ENCODE results near the gene ZBTB7C.

Gene ZBTB7C

DNA sequence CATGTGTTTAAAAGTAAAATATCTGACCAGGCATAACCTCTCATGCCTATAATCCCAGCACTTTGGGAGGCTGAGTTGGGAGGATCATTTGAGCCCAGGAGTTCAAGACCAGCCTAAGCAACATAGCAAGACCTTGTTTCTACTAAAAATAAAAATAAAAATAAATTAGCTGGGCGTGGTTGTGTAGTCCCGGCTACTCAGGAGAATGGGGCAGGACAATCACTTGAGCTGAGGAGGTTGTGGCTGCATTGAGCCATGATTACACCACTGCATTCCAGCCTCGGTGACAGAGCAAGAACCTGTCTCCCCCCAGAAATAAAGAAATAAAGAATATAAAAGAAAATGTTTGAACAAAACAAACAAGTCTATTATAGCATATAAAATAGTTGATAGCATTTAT is 158.3 kb downstream of the ZBTB7C start:
- Histone ChIP-seq H3K27ac (ENCODE audit: low read length) (no peak overlapping the region), H3K9me3 (ENCODE audit: insufficient read depth, low read length, severe bottlenecking) (no peaks in the 10 kb centered on the region), H3K79me2 (ENCODE audit: insufficient read depth, low read length) (no peaks in the 10 kb centered on the region), H2AFZ (ENCODE audit: low read depth, low read length) (no peak overlapping the region), H3K9ac (ENCODE audit: low read depth, low read length) (no peak overlapping the region), H4K20me1 (ENCODE audit: insufficient read depth, low read length) (no peaks in the 10 kb centered on the region), H3K36me3 (ENCODE audit: insufficient read depth, low read length) (no peaks in the 10 kb centered on the region), H3K4me1 (ENCODE audit: insufficient read depth, low read length) (no peaks in the 10 kb centered on the region), H3K4me2 (ENCODE audit: insufficient read depth, low read length) (no peak overlapping the region), H3K27me3 (ENCODE audit: insufficient read depth, low read length, poor library complexity) (peaks cover 3% of the 10 kb centered on the region), H3K4me3 (ENCODE audit: low read depth in 1 of 2, low read length in 2 of 2) (no peak overlapping the region)
- ATAC-seq (ENCODE audit: insufficient read depth, low read depth), result no peak
- TF ChIP-seq EZH2 (IDR thresholded peaks at IDR 0.05; ENCODE audit: borderline replicate concordance, low read depth, low read length, severe bottlenecking), result no peak
- TF ChIP-seq, protein P1, sequence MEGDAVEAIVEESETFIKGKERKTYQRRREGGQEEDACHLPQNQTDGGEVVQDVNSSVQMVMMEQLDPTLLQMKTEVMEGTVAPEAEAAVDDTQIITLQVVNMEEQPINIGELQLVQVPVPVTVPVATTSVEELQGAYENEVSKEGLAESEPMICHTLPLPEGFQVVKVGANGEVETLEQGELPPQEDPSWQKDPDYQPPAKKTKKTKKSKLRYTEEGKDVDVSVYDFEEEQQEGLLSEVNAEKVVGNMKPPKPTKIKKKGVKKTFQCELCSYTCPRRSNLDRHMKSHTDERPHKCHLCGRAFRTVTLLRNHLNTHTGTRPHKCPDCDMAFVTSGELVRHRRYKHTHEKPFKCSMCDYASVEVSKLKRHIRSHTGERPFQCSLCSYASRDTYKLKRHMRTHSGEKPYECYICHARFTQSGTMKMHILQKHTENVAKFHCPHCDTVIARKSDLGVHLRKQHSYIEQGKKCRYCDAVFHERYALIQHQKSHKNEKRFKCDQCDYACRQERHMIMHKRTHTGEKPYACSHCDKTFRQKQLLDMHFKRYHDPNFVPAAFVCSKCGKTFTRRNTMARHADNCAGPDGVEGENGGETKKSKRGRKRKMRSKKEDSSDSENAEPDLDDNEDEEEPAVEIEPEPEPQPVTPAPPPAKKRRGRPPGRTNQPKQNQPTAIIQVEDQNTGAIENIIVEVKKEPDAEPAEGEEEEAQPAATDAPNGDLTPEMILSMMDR (IDR thresholded peaks at IDR 0.05; ENCODE audit: borderline replicate concordance, extremely low read depth, low read length, poor library complexity, severe bottlenecking), result no peak
- DNase-seq, result no peak

DNA sequence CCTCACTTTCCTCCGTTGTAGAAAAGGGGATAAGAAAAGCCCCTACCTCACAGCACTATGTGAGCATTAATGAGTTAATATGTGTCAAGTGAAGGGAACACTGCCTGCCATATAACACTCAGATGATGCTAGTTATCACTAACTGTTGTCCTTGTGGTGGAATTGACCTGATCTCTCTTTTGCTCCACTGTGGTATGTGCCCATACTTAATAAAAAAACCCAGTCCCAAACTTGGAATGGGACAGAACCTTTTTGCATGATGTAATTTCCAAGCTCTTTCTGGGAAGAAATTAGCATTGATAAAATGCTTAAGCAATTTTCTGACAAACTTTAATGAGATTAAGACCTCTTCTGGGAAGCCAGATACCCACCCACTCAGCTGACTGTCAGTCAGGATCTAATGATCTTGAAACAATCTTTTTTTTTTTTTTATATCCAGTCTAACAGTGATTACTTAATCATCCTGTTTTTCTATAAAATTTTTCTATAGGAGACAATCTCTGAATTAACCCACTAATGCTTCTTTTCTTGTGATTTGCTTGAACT is 158.7 kb downstream of the ZBTB7C start:
- Histone ChIP-seq H3K27ac (ENCODE audit: low read length) (no peak overlapping the region), H3K4me1 (ENCODE audit: insufficient read depth, low read length) (no peaks in the 10 kb centered on the region), H3K9me3 (ENCODE audit: insufficient read depth, low read length, severe bottlenecking) (no peaks in the 10 kb centered on the region), H3K4me2 (ENCODE audit: insufficient read depth, low read length) (no peak overlapping the region), H2AFZ (ENCODE audit: low read depth, low read length) (no peak overlapping the region), H3K27me3 (ENCODE audit: insufficient read depth, low read length, poor library complexity) (peaks cover 3% of the 10 kb centered on the region), H3K36me3 (ENCODE audit: insufficient read depth, low read length) (no peaks in the 10 kb centered on the region), H3K4me3 (ENCODE audit: low read depth in 1 of 2, low read length in 2 of 2) (no peak overlapping the region), H4K20me1 (ENCODE audit: insufficient read depth, low read length) (no peaks in the 10 kb centered on the region), H3K9ac (ENCODE audit: low read depth, low read length) (no peak overlapping the region), H3K79me2 (ENCODE audit: insufficient read depth, low read length) (no peaks in the 10 kb centered on the region)
- no peak for DNase-seq
- no peak for TF ChIP-seq EZH2 (IDR thresholded peaks at IDR 0.05; ENCODE audit: borderline replicate concordance, low read depth, low read length, severe bottlenecking)
- TF ChIP-seq, protein P1 (IDR thresholded peaks at IDR 0.05; ENCODE audit: borderline replicate concordance, extremely low read depth, low read length, poor library complexity, severe bottlenecking), result no peak
- ATAC-seq (ENCODE audit: insufficient read depth, low read depth), result no peak

DNA sequence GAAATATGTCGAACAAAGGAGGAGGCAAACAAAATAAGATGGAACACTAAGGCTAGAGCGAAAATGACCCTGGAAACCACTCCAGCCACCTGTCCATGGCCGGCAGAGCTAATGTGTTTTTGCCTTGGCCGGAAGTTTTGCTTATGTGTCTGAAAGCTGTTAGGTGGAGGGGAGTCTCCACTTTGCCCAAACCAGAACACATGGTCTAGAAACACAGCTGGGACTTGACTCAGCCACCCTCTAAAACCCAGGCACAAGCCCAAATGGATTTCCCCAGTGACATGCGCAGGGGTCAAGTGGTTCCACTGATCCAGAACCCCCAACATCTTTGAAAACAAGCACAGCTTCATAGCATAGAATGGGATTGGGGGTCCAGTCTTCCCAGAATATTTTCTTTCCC is 159.3 kb downstream of the ZBTB7C start:
- no peaks in the 10 kb centered on the region for H3K79me2 ChIP-seq (ENCODE audit: insufficient read depth, low read length)
- no peak for TF ChIP-seq EZH2 (IDR thresholded peaks at IDR 0.05; ENCODE audit: borderline replicate concordance, low read depth, low read length, severe bottlenecking)
- TF ChIP-seq, protein P1 (IDR thresholded peaks at IDR 0.05; ENCODE audit: borderline replicate concordance, extremely low read depth, low read length, poor library complexity, severe bottlenecking), result no peak
- no peak overlapping the region for H3K4me3 ChIP-seq (ENCODE audit: low read depth in 1 of 2, low read length in 2 of 2)
- DNase-seq (no peak), ATAC-seq (ENCODE audit: insufficient read depth, low read depth) (no peak)
- H3K9me3 ChIP-seq (ENCODE audit: insufficient read depth, low read length, severe bottlenecking), result no peaks in the 10 kb centered on the region
- no peak overlapping the region for H3K9ac ChIP-seq (ENCODE audit: low read depth, low read length)
- H3K27me3 ChIP-seq (ENCODE audit: insufficient read depth, low read length, poor library complexity), result peaks cover 3% of the 10 kb centered on the region
- H3K4me1 ChIP-seq (ENCODE audit: insufficient read depth, low read length), result no peaks in the 10 kb centered on the region
- no peak overlapping the region for H2AFZ ChIP-seq (ENCODE audit: low read depth, low read length)
- H3K27ac ChIP-seq (ENCODE audit: low read length), result no peak overlapping the region
- no peak overlapping the region for H3K4me2 ChIP-seq (ENCODE audit: insufficient read depth, low read length)
- H3K36me3 ChIP-seq (ENCODE audit: insufficient read depth, low read length), result no peaks in the 10 kb centered on the region
- H4K20me1 ChIP-seq (ENCODE audit: insufficient read depth, low read length), result no peaks in the 10 kb centered on the region

DNA sequence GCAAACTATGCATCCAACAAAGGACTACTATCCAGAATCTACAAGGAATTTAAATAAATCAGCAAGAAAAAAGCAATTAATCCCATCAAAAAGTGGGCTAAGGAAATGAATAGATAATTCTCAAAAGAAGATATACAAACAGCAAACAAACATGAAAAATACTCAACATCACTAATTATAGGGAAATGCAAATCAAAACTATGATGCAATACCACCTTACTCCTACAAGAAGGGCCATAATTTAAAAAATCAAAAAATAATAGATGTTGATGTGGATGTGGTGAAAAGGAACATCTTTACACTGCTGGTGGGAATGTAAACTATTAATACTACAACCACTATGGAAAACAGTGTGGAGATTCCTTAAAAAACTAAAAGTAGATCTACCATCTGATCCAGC is 164.7 kb downstream of the ZBTB7C start:
- Histone ChIP-seq H3K27ac (ENCODE audit: low read length) (no peak overlapping the region), H3K79me2 (ENCODE audit: insufficient read depth, low read length) (no peaks in the 10 kb centered on the region), H3K4me3 (ENCODE audit: low read depth in 1 of 2, low read length in 2 of 2) (no peak overlapping the region), H3K4me2 (ENCODE audit: insufficient read depth, low read length) (no peak overlapping the region), H3K9ac (ENCODE audit: low read depth, low read length) (no peak overlapping the region), H3K36me3 (ENCODE audit: insufficient read depth, low read length) (no peaks in the 10 kb centered on the region), H4K20me1 (ENCODE audit: insufficient read depth, low read length) (no peaks in the 10 kb centered on the region), H3K4me1 (ENCODE audit: insufficient read depth, low read length) (no peaks in the 10 kb centered on the region), H3K9me3 (ENCODE audit: insufficient read depth, low read length, severe bottlenecking) (no peaks in the 10 kb centered on the region), H2AFZ (ENCODE audit: low read depth, low read length) (no peak overlapping the region), H3K27me3 (ENCODE audit: insufficient read depth, low read length, poor library complexity) (no peaks in the 10 kb centered on the region)
- ATAC-seq (ENCODE audit: insufficient read depth, low read depth) (no peak), DNase-seq (no peak)
- TF ChIP-seq EZH2 (IDR thresholded peaks at IDR 0.05; ENCODE audit: borderline replicate concordance, low read depth, low read length, severe bottlenecking), result no peak
- TF ChIP-seq, protein P1 (IDR thresholded peaks at IDR 0.05; ENCODE audit: borderline replicate concordance, extremely low read depth, low read length, poor library complexity, severe bottlenecking), result no peak
